GM18867 (cell line): Measurements from ENCODE around the gene CYB561A3.
A peak's percentile ranks its signal among the peaks of the same experiment; 100 is the strongest.

ENCODE experiments used
- ATAC-seq: cut with Tn5 transposase; IDR thresholded peaks from one replicate; pipeline ENCODE4 v1.9.1; 2021; ENCODE audit warnings: mild to moderate bottlenecking, moderate library complexity; ENCODE audit not compliant: unreplicated experiment

CYB561A3 gene

GRCh38 chr11:61345954-61346843, 15.5 kb downstream of the CYB561A3 start:
- no peak for ATAC-seq

GRCh38 chr11:61345170-61345610, 16.5 kb downstream of the CYB561A3 start:
- no peak for ATAC-seq

GRCh38 chr11:61343792-61344745, 17.6 kb downstream of the CYB561A3 start:
- no peak for ATAC-seq

- no peak for ATAC-seq
These were observed 19.4 kb downstream of the CYB561A3 start for GRCh38 chr11:61342207-61342803.

- ATAC-seq, result no peak
These were observed 20.0 kb downstream of the CYB561A3 start for GRCh38 chr11:61341706-61342105.

GRCh38 chr11:61340979-61341378, 20.7 kb downstream of the CYB561A3 start:
- ATAC-seq, result no peak

GRCh38 chr11:61339490-61339878, 22.2 kb downstream of the CYB561A3 start:
- ATAC-seq, result no peak

- ATAC-seq, result no peak
These were observed 22.7 kb downstream of the CYB561A3 start for GRCh38 chr11:61338783-61339489.

- ATAC-seq, result no peak
These were observed 23.8 kb downstream of the CYB561A3 start for GRCh38 chr11:61337706-61338470.

GRCh38 chr11:61336171-61336935, 25.3 kb downstream of the CYB561A3 start:
- peak; percentile 56 for ATAC-seq

GRCh38 chr11:61335355-61335710, 26.3 kb downstream of the CYB561A3 start:
- no peak for ATAC-seq

GRCh38 chr11:61334434-61335354, 27.0 kb downstream of the CYB561A3 start:
- ATAC-seq, result no peak

- no peak for ATAC-seq
These were observed 27.9 kb downstream of the CYB561A3 start for GRCh38 chr11:61333550-61334433.

GRCh38 chr11:61332797-61333549, 28.7 kb downstream of the CYB561A3 start, which contains the start of the genes DDB1 and TKFC:
Gene DDB1, minus strand, starts transcription at chr11:61333105. Its CDS starts 137 bp downstream, at chr11:61332968.
Gene TKFC, plus strand, starts transcription at chr11:61333228. Its CDS starts 1,501 bp downstream, at chr11:61334729.
- ATAC-seq, result peak; percentile 89

GRCh38 chr11:61332281-61332796, 29.3 kb downstream of the CYB561A3 start:
- no peak for ATAC-seq

- ATAC-seq, result no peak
These were observed 30.0 kb downstream of the CYB561A3 start for GRCh38 chr11:61331651-61332050.
